ENCODE results near the gene ZNF268.
"Not testable (repeated sequence)": the region's sequence is repeated elsewhere in the genome, so short reads cannot be mapped to it uniquely, and the experiment has no call there.

Gene ZNF268

DNA sequence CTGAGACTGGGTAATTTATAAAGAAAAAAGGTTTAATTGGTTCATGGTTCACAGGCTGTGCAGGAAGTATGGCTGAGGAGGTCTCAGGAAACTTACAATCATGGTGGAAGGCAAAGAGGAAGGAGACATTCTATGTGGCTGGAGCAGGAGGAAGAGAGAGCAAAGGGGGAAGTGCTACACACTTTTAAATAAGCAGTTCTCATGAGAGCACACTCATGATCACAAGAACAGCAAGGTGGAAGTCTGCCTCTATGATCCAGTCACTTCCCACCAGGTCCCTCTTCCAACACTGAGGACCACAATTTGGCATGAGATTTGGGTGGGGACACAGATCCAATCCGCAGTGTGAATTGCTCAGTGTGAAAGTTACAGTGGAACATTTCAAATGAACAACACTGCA, 74.5 kb downstream of the ZNF268 start:
- not testable (repeated sequence) for H3K4me1 Mint-ChIP-seq, H3K27me3 Mint-ChIP-seq, H3K4me3 Mint-ChIP-seq, H3K36me3 Mint-ChIP-seq, H3K27ac Mint-ChIP-seq, ATAC-seq
- peaks cover 24% of the 10 kb centered on the region for H3K9me3 Mint-ChIP-seq

DNA sequence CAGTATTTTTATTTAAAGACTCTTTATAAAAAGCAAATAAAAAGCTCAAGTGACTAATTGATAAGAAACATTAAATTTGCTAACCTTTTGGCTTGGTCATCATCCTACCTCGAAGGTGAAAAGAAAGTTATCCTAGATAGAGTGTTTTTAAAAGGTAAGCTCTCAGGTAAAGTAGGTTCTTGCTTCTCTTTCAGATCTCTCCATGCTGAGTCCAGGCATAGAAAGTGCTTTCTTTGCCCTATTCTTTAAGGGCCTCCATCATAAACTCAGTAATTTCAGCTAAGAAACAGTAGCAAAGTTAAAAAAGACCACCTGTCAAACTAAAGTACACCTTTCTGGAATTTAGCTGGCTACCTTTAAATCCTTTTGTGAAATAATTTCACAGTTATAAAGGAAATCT, 75.0 kb downstream of the ZNF268 start:
- no peaks in the 10 kb centered on the region for H3K27me3 Mint-ChIP-seq
- H3K4me1 Mint-ChIP-seq, result peaks cover 5% of the 10 kb centered on the region
- H3K9me3 Mint-ChIP-seq, result peaks cover 24% of the 10 kb centered on the region
- H3K4me3 Mint-ChIP-seq, result no peak overlapping the region
- no peaks in the 10 kb centered on the region for H3K36me3 Mint-ChIP-seq
- ATAC-seq, result no peak
- H3K27ac Mint-ChIP-seq, result no peak overlapping the region

GRCh38 chr12:133264173-133264572, 82.9 kb downstream of the ZNF268 start:
- no peaks in the 10 kb centered on the region for H3K4me1 Mint-ChIP-seq
- H3K4me3 Mint-ChIP-seq, result no peak overlapping the region
- ATAC-seq, result peak; percentile 65
- no peaks in the 10 kb centered on the region for H3K27me3 Mint-ChIP-seq
- H3K27ac Mint-ChIP-seq, result no peak overlapping the region
- no peaks in the 10 kb centered on the region for H3K36me3 Mint-ChIP-seq
- H3K9me3 Mint-ChIP-seq, result peaks cover 7% of the 10 kb centered on the region
